ENCODE measurements around the gene C1QTNF8. TPM values are rescaled to one million over a fixed set of nuclear protein-coding genes. Genes with fewer than 3 reads are reported as not detected.

C1QTNF8 gene
- total RNA-seq, 1 experiment from 2014 or later: not detected

GRCh38 chr16:1140582-1141162 is 44.6 kb upstream of the C1QTNF8 start:
- peaks cover 21% of the 10 kb centered on the region for H3K27me3 Mint-ChIP-seq (ENCODE audit: low read depth)
- no peak overlapping the region for H2BK120ac ChIP-seq (ENCODE audit: low read depth, low read length, poor library complexity, severe bottlenecking)
- no peak overlapping the region for H4K8ac ChIP-seq (replicated peaks; ENCODE audit: insufficient read length, low read depth, low read length)
- H3K4me1 ChIP-seq (ENCODE audit: insufficient read depth, low read length): no peaks in the 10 kb centered on the region
- no peak overlapping the region for H3K23ac ChIP-seq (ENCODE audit: insufficient read length, low read depth, low read length)
- no peaks in the 10 kb centered on the region for H3K23me2 ChIP-seq (ENCODE audit: insufficient read length, low read depth, low read length, poor library complexity, severe bottlenecking)
- no peak overlapping the region; a peak in 1 of 5 replicates for H3K4me3 Mint-ChIP-seq
- H3K79me1 ChIP-seq (ENCODE audit: insufficient read depth, low read depth, low read length, poor library complexity, severe bottlenecking): no peaks in the 10 kb centered on the region
- no peak overlapping the region for H3K27ac Mint-ChIP-seq
- no CpG with 5 or more reads among the region's 23 CpGs for WGBS (ENCODE audit: extremely low coverage, insufficient read length, low lambda C conversion rate)
- H3T11ph ChIP-seq (ENCODE audit: low read length): no peak overlapping the region
- H3K4me2 ChIP-seq (ENCODE audit: insufficient read depth, insufficient read length, low read length): no peak overlapping the region
- no peak overlapping the region for H4K91ac ChIP-seq (ENCODE audit: insufficient read length, low read depth, low read length)
- H2BK15ac ChIP-seq (ENCODE audit: low read depth, low read length): no peak overlapping the region
- H4K5ac ChIP-seq (ENCODE audit: insufficient read length, low read depth, low read length): no peak overlapping the region
- no peaks in the 10 kb centered on the region for H3K9me3 Mint-ChIP-seq
- no peaks in the 10 kb centered on the region for H4K20me1 ChIP-seq (ENCODE audit: control insufficient read depth, insufficient read depth, insufficient read length)
- no peaks in the 10 kb centered on the region for H3K79me2 ChIP-seq (ENCODE audit: insufficient read depth, low read length)
- no peak overlapping the region for H2AK5ac ChIP-seq (ENCODE audit: insufficient read length, low read length)
- H3K14ac ChIP-seq (ENCODE audit: insufficient read depth, low read length): no peak overlapping the region
- no peak overlapping the region for H2BK12ac ChIP-seq (ENCODE audit: insufficient read length, low read depth, low read length)
- no peak overlapping the region for H2AFZ ChIP-seq (ENCODE audit: low read length)
- TF ChIP-seq, protein P1, sequence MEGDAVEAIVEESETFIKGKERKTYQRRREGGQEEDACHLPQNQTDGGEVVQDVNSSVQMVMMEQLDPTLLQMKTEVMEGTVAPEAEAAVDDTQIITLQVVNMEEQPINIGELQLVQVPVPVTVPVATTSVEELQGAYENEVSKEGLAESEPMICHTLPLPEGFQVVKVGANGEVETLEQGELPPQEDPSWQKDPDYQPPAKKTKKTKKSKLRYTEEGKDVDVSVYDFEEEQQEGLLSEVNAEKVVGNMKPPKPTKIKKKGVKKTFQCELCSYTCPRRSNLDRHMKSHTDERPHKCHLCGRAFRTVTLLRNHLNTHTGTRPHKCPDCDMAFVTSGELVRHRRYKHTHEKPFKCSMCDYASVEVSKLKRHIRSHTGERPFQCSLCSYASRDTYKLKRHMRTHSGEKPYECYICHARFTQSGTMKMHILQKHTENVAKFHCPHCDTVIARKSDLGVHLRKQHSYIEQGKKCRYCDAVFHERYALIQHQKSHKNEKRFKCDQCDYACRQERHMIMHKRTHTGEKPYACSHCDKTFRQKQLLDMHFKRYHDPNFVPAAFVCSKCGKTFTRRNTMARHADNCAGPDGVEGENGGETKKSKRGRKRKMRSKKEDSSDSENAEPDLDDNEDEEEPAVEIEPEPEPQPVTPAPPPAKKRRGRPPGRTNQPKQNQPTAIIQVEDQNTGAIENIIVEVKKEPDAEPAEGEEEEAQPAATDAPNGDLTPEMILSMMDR (conservative IDR thresholded peaks at IDR 0.05): no peak
- no peak overlapping the region for H3K56ac ChIP-seq (ENCODE audit: insufficient read length, low read depth, low read length)
- no peaks in the 10 kb centered on the region for H3K27me3 ChIP-seq (ENCODE audit: insufficient read depth, low read length)
- no peak overlapping the region for H3K9ac ChIP-seq (ENCODE audit: extremely low read depth, insufficient read length, low read length)
- H3K4me1 Mint-ChIP-seq: peaks cover 4 to 10% of the 10 kb centered on the region in 2 experiments; a peak in 3 of 4 replicates
- no peaks in the 10 kb centered on the region for H3K9me3 ChIP-seq (ENCODE audit: control insufficient read depth, low read depth, low read length)
- H3K4ac ChIP-seq (ENCODE audit: low read depth, low read length): no peak overlapping the region
- H3K27ac ChIP-seq (ENCODE audit: insufficient read length, low read depth, low read length): no peak overlapping the region
- H2BK5ac ChIP-seq (ENCODE audit: insufficient read length, low read length): no peak overlapping the region
- no peaks in the 10 kb centered on the region for H3K36me3 Mint-ChIP-seq (ENCODE audit: insufficient read depth in 1 of 3, low read depth in 3 of 3)
- DNase-seq: no peak
- no peak overlapping the region for H2BK20ac ChIP-seq (ENCODE audit: low read depth, low read length, poor library complexity, severe bottlenecking)
- H3K18ac ChIP-seq (ENCODE audit: insufficient read length, low read depth, low read length): no peak overlapping the region
